Astrocyte of the cerebellum (primary cell): ENCODE results near the gene GDPD1.
A peak's percentile ranks its signal among the peaks of the same experiment; 100 is the strongest.
"Not testable (repeated sequence)": the region's sequence is repeated elsewhere in the genome, so short reads cannot be mapped to it uniquely, and the experiment has no call there.

ENCODE experiments used
- DNase-seq: peaks from one replicate; pipeline ENCODE4 v3.0.0-alpha.2; 2011; ENCODE audit warnings: low read depth
- H3K4me3 ChIP-seq: 2 replicates; pipeline ENCODE4 v1.5.1; 2011; ENCODE audit warnings: mild to moderate bottlenecking, low read depth, low read length, moderate library complexity
- CTCF ChIP-seq: IDR thresholded peaks from 2 replicates; pipeline ENCODE4 v1.5.1; 2012; ENCODE audit warnings: low read length, low read depth, moderate library complexity, mild to moderate bottlenecking; ENCODE audit errors: missing control alignments
- in situ Hi-C: cut with HindIII; loops from 2 replicates; pipeline ENCODE4 v1.10.0; 2017; ENCODE audit warnings: low sequenced_read_pairs

GDPD1 gene

GRCh38 chr17:59300941-59301340, 80.6 kb downstream of the GDPD1 start:
- in situ Hi-C loops: no loop called here
- H3K4me3 ChIP-seq: no peak overlapping the region
- no peak for DNase-seq
- no peak for TF ChIP-seq CTCF

- no peak overlapping the region for H3K4me3 ChIP-seq
- no peak for DNase-seq
- no peak for TF ChIP-seq CTCF
- in situ Hi-C loops: no loop called here
Measured at GRCh38 chr17:59304811-59305210, 84.5 kb downstream of the GDPD1 start.

GRCh38 chr17:59310263-59310920, 90.1 kb downstream of the GDPD1 start:
- TF ChIP-seq CTCF: no peak
- in situ Hi-C loops: no loop called here
- no peak overlapping the region for H3K4me3 ChIP-seq
- DNase-seq: no peak

GRCh38 chr17:59311051-59311468, 90.7 kb downstream of the GDPD1 start:
- in situ Hi-C loops: no loop called here
- no peak overlapping the region for H3K4me3 ChIP-seq
- DNase-seq: peak; percentile 36
- peak; percentile 74 for TF ChIP-seq CTCF

- H3K4me3 ChIP-seq, DNase-seq, in situ Hi-C loops: not testable (repeated sequence)
Measured at GRCh38 chr17:59311521-59311920, 91.2 kb downstream of the GDPD1 start.

- no peak for TF ChIP-seq CTCF
- in situ Hi-C loops: no loop called here
- H3K4me3 ChIP-seq: no peak overlapping the region
- no peak for DNase-seq
Measured at GRCh38 chr17:59315866-59316265, 95.6 kb downstream of the GDPD1 start.
